K562 (cell line): ENCODE data around the gene LPGAT1. TPM values are rescaled to one million over a fixed set of nuclear protein-coding genes. Genes with fewer than 3 reads are reported as not detected.
A peak's percentile ranks its signal among the peaks of the same experiment; 100 is the strongest.

Source experiments
- FOXK2 ChIP-seq, 2 experiments: fragments of 450-650 bp; IDR thresholded peaks in 1 of 2; conservative IDR thresholded peaks in 1 of 2; 2 replicates each; pipeline ENCODE4 v1.6.1; 2016; ENCODE audit warnings: low read depth in 2 of 2, mild to moderate bottlenecking in 1 of 2
- IFI16 ChIP-seq: fragments of 250-450 bp; sonication (Bioruptor Pico); IDR thresholded peaks from 2 replicates; pipeline ENCODE4 v2.1.2; 2022; ENCODE audit warnings: mild to moderate bottlenecking, inconsistent platforms
- JUN ChIP-seq, 2 experiments: sonication (generic) in 1 of 2; formaldehyde crosslinking in 1 of 2; IDR thresholded peaks; 2 replicates each; pipeline versions ENCODE4 v1.6.1 to v1.8.0; 2012 to 2022; ENCODE audit warnings: borderline replicate concordance in 2 of 2, mild to moderate bottlenecking in 2 of 2, improper control_type of control experiment in 1 of 2, low read depth in 1 of 2, low read length in 1 of 2, missing genetic modification reagents in 1 of 2
- MAFK ChIP-seq: IDR thresholded peaks from 2 replicates; pipeline ENCODE4 v1.6.1; 2011; ENCODE audit warnings: low read length, improper control_type of control experiment
- MAZ ChIP-seq, 2 experiments: fragments of 450-650 bp in 1 of 2; sonication (generic) in 1 of 2; formaldehyde crosslinking; IDR thresholded peaks in 1 of 2; conservative IDR thresholded peaks in 1 of 2; 2 replicates each; pipeline versions ENCODE4 v1.4.0 to v1.5.0; 2020; ENCODE audit warnings: mild to moderate bottlenecking in 1 of 2, missing genetic modification reagents in 1 of 2
- NELFE ChIP-seq: IDR thresholded peaks from 2 replicates; pipeline ENCODE4 v1.6.1; 2011; ENCODE audit warnings: mild to moderate bottlenecking; ENCODE audit not compliant: insufficient read depth, insufficient read length
- NR3C1 ChIP-seq: sonication (generic); formaldehyde crosslinking; IDR thresholded peaks from 2 replicates; pipeline ENCODE4 v1.8.1; 2022; ENCODE audit warnings: missing genetic modification reagents
- POLR3A ChIP-seq: IDR thresholded peaks from 2 replicates; pipeline ENCODE4 v1.6.1; 2011; ENCODE audit warnings: borderline replicate concordance, mild to moderate bottlenecking, moderate library complexity; ENCODE audit not compliant: insufficient read length, insufficient read depth; ENCODE audit errors: extremely low read depth
- PRPF4 ChIP-seq: fragments of 200-400 bp; formaldehyde crosslinking; IDR thresholded peaks from one replicate; pipeline ENCODE4 v1.6.1; 2017; ENCODE audit warnings: low read length, low read depth, mild to moderate bottlenecking; ENCODE audit not compliant: insufficient read depth, poor library complexity, severe bottlenecking
- RB1 ChIP-seq: fragments of 450-650 bp; IDR thresholded peaks from 2 replicates; pipeline ENCODE4 v1.6.1; 2017; ENCODE audit warnings: low read depth, mild to moderate bottlenecking
- SMARCA5 ChIP-seq: fragments of 450-650 bp; IDR thresholded peaks from 2 replicates; pipeline ENCODE4 v1.6.1; 2016
- TFE3 ChIP-seq: fragments of 450-650 bp; formaldehyde crosslinking; IDR thresholded peaks from 2 replicates; pipeline ENCODE4 v1.4.0; 2020; ENCODE audit warnings: mild to moderate bottlenecking, mixed read lengths
- THRA ChIP-seq: fragments of 450-650 bp; IDR thresholded peaks from 2 replicates; pipeline ENCODE4 v1.6.1; 2017; ENCODE audit warnings: mild to moderate bottlenecking, moderate library complexity
- XRCC5 ChIP-seq: fragments of 200-400 bp; formaldehyde crosslinking; IDR thresholded peaks from 2 replicates; pipeline ENCODE4 v1.6.1; 2017; ENCODE audit warnings: low read depth, mild to moderate bottlenecking, low read length
- ZEB2 ChIP-seq: fragments of 450-650 bp; IDR thresholded peaks from 2 replicates; pipeline ENCODE4 v1.6.1; 2016
- ZKSCAN3 ChIP-seq: fragments of 250-450 bp; sonication (Bioruptor Pico); IDR thresholded peaks from 2 replicates; pipeline ENCODE4 v1.4.0; 2020
- ZNF584 ChIP-seq: fragments of 200-800 bp; sonication (Bioruptor generic); IDR thresholded peaks from 2 replicates; pipeline ENCODE4 v1.6.1; 2016; ENCODE audit warnings: low read depth, mild to moderate bottlenecking, missing genetic modification characterization, missing compliant biosample characterization
- ZNF668 ChIP-seq: fragments of 250-450 bp; sonication (Bioruptor Pico); IDR thresholded peaks from 2 replicates; pipeline ENCODE4 v1.8.0; 2022; ENCODE audit warnings: mild to moderate bottlenecking, inconsistent platforms
- polyA plus RNA-seq, 8 experiments: library from polyadenylated mRNA; depleted of rRNA in 4 of 8; stranded (reverse) in 5 of 8; unstranded in 3 of 8; fragments of >200 nt; fragmentation: Nextera tagmentation in 2 of 8; fragmentation: Illumina TruSeq in 1 of 8; extraction: Ambion mirVana in 2 of 8; extraction: Trizol in 1 of 8; gene quantifications; 2 replicates each; pipeline versions ENCODE4 v1.2.1 to v1.2.3, GENCODE V29; 2011 to 2014; ENCODE audit warnings: inconsistent platforms in 1 of 8, missing spikeins in 1 of 8
- total RNA-seq, 7 experiments: library from RNA; depleted of rRNA in 6 of 7; stranded (reverse); fragments of >200 nt in 6 of 7; fragmentation: Illumina TruSeq in 2 of 7; extraction: Trizol in 2 of 7; gene quantifications; 2 replicates each; pipeline versions ENCODE4 v1.2.1 to v1.2.3, GENCODE V29; 2011 to 2021; ENCODE audit warnings: low replicate concordance in 1 of 7
- TF ChIP-seq, protein P1 (sequence below): IDR thresholded peaks from 2 replicates; pipeline ENCODE4 v1.6.1; 2012; ENCODE audit warnings: low read depth, low read length, improper control_type of control experiment, borderline replicate concordance
- TF ChIP-seq, protein P2 (sequence below): sonication (generic); formaldehyde crosslinking; IDR thresholded peaks from 2 replicates; pipeline ENCODE4 v1.8.1; 2023; ENCODE audit warnings: mild to moderate bottlenecking, missing genetic modification reagents, moderate library complexity

The LPGAT1 gene
- total and polyA plus RNA-seq, 9 of the 15 experiments (the other 6 are each of a cell fraction or from before 2014, with no cell fraction given) = 5.7 to 31.4 (median 16.3) TPM

DNA sequence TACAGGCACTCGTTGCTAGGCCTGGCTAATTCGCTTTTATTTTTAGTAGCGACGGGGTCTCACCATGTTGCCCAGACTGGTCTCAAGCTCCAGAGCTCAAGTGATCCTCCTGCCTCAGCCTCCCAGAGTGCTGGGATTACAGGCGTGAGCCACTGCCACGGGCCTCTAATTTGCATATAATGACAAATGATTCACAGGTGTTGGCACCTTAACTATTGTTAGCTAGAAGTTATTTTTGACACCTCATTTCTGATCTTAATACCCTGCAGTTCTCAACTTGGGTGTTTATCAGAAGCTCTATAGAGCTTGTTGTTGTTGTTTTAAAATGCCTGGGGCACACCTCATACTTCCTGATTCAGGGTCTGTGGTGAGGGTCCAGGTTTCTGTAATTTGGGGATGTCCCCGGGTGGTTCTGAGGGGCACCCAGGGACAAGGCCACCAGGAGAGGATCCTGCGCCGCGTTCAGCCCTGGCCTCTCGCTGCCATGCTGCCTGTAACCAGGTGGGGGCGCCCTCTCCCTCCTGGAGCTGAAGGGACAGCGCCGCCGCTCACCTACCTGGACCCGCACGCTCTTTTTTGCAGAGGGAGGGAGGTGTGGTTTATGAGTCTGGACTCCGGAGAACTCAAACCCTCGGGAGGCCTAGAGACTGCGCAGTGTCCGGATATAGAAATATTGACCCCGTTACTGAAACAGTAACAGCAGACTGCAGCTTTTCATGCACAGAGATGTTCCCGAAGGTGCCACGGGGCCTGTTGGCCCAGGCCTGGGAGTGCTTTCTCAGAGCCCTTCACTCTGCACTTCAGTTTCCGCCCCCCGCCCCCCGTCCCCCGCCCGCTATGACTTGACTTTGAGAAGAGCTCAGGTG, 132.2 kb downstream of the LPGAT1 start (continued):
- TF ChIP-seq TFE3 (no peak), JUN (IDR thresholded peaks at IDR 0.05; ENCODE audit: borderline replicate concordance, low read depth, low read length) (peak; percentile 35; the same call in 1 of the 2 replicates), JUN (CRISPR knock-in tag; IDR thresholded peaks at IDR 0.05; ENCODE audit: borderline replicate concordance) (no peak), RB1 (peak; percentile 95), MAZ (CRISPR knock-in tag; conservative IDR thresholded peaks at IDR 0.05 in 1 of 2, IDR thresholded peaks at IDR 0.05 in 1 of 2) (peak; percentile 58 to 93; a peak in 3 of 4 replicates), THRA (no peak), XRCC5 (peak; percentile 85), PRPF4 (no peak), IFI16 (CRISPR knock-in tag) (no peak), NELFE (no peak), NR3C1 (CRISPR knock-in tag) (no peak), ZKSCAN3 (CRISPR knock-in tag) (no peak), POLR3A (no peak), ZNF668 (CRISPR knock-in tag) (no peak), FOXK2 (conservative IDR thresholded peaks at IDR 0.05 in 1 of 2, IDR thresholded peaks at IDR 0.05 in 1 of 2; ENCODE audit: low read depth in 2 of 2) (no peak), SMARCA5 (no peak), MAFK (no peak), ZNF584 (CRISPR knock-in tag) (no peak), ZEB2 (peak; percentile 32; the same call in 1 of the 2 replicates)
- TF ChIP-seq, protein P1, sequence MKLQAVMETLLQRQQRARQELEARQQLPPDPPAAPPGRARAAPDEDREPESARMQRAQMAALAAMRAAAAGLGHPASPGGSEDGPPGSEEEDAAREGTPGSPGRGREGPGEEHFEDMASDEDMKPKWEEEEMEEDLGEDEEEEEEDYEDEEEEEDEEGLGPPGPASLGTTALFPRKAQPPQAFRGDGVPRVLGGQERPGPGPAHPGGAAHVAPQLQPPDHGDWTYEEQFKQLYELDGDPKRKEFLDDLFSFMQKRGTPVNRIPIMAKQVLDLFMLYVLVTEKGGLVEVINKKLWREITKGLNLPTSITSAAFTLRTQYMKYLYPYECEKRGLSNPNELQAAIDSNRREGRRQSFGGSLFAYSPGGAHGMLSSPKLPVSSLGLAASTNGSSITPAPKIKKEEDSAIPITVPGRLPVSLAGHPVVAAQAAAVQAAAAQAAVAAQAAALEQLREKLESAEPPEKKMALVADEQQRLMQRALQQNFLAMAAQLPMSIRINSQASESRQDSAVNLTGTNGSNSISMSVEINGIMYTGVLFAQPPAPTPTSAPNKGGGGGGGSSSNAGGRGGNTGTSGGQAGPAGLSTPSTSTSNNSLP = no peak
- TF ChIP-seq, protein P2, sequence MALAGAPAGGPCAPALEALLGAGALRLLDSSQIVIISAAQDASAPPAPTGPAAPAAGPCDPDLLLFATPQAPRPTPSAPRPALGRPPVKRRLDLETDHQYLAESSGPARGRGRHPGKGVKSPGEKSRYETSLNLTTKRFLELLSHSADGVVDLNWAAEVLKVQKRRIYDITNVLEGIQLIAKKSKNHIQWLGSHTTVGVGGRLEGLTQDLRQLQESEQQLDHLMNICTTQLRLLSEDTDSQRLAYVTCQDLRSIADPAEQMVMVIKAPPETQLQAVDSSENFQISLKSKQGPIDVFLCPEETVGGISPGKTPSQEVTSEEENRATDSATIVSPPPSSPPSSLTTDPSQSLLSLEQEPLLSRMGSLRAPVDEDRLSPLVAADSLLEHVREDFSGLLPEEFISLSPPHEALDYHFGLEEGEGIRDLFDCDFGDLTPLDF (CRISPR knock-in tag) = 0 out of 2 replicates have a peak, but pooled peaks have one; percentile 74
